WERI-Rb-1 (cell line): ENCODE results near the gene CYP4X1.
A peak's percentile ranks its signal among the peaks of the same experiment; 100 is the strongest.
"Not testable (repeated sequence)": the region's sequence is repeated elsewhere in the genome, so short reads cannot be mapped to it uniquely, and the experiment has no call there.

Source experiments
- DNase-seq: peaks from one replicate; pipeline ENCODE4 v3.0.0-alpha.2; 2020
- H3K27ac ChIP-seq: fragments of 250-450 bp; sonication (Bioruptor Pico); 2 replicates; pipeline ENCODE4 v1.5.1; 2020; ENCODE audit warnings: mild to moderate bottlenecking, moderate library complexity
- H3K27me3 ChIP-seq: fragments of 250-450 bp; sonication (Bioruptor Pico); 2 replicates; pipeline ENCODE4 v1.5.1; 2021; ENCODE audit warnings: mild to moderate bottlenecking, low read depth, moderate library complexity; ENCODE audit not compliant: insufficient read depth, severe bottlenecking
- H3K36me3 ChIP-seq: fragments of 250-450 bp; sonication (Bioruptor Pico); 2 replicates; pipeline ENCODE4 v1.5.1; 2020; ENCODE audit warnings: mild to moderate bottlenecking, moderate library complexity
- H3K4me3 ChIP-seq: 2 replicates; pipeline ENCODE4 v1.5.1; 2011; ENCODE audit warnings: low read depth, mild to moderate bottlenecking, control low read depth, low read length
- H3K9me3 ChIP-seq: fragments of 250-450 bp; sonication (Bioruptor Pico); 2 replicates; pipeline ENCODE4 v1.5.1; 2021; ENCODE audit warnings: mild to moderate bottlenecking, moderate library complexity; ENCODE audit not compliant: severe bottlenecking
- TF ChIP-seq, protein P1 (sequence below): IDR thresholded peaks from 2 replicates; pipeline ENCODE4 v1.5.1; 2011; ENCODE audit warnings: low read depth, mild to moderate bottlenecking, control low read depth, inconsistent platforms, low read length

Gene CYP4X1

GRCh38 chr1:47059376-47059775 lies 35.9 kb downstream of the CYP4X1 start:
- no peak overlapping the region for H3K4me3 ChIP-seq
- no peaks in the 10 kb centered on the region for H3K9me3 ChIP-seq
- H3K27me3 ChIP-seq = no peaks in the 10 kb centered on the region
- H3K36me3 ChIP-seq = no peaks in the 10 kb centered on the region
- DNase-seq = no peak
- TF ChIP-seq, protein P1, sequence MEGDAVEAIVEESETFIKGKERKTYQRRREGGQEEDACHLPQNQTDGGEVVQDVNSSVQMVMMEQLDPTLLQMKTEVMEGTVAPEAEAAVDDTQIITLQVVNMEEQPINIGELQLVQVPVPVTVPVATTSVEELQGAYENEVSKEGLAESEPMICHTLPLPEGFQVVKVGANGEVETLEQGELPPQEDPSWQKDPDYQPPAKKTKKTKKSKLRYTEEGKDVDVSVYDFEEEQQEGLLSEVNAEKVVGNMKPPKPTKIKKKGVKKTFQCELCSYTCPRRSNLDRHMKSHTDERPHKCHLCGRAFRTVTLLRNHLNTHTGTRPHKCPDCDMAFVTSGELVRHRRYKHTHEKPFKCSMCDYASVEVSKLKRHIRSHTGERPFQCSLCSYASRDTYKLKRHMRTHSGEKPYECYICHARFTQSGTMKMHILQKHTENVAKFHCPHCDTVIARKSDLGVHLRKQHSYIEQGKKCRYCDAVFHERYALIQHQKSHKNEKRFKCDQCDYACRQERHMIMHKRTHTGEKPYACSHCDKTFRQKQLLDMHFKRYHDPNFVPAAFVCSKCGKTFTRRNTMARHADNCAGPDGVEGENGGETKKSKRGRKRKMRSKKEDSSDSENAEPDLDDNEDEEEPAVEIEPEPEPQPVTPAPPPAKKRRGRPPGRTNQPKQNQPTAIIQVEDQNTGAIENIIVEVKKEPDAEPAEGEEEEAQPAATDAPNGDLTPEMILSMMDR = no peak
- no peak overlapping the region for H3K27ac ChIP-seq

DNA sequence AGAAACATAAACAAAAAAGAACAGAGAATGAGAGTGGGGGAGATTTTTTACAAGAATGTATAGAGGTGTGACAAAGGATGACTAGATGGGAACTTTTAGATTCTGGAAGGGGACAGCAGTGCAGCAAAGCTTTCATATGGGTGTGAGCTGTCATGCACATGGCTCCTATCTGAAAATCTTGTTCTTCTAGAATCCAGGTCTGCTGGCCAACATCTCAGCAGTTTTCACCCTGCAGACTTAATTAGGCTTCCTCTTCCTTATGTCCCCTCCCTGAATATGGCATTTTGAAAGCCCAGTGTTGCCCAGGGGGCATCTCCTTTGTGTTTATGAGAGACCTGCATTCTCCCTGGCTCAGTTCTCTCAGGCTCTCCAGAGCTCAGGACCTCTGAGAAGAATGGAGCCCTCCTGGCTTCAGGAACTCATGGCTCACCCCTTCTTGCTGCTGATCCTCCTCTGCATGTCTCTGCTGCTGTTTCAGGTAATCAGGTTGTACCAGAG lies 43.7 kb downstream of the CYP4X1 start, which contains the start of gene CYP4Z1:
Gene CYP4Z1 (plus strand): TSS at position 135 of the 498 bp plus-strand sequence. CDS start 260 bp downstream, at position 395.
- TF ChIP-seq, protein P1 = no peak
- no peak for DNase-seq
- no peaks in the 10 kb centered on the region for H3K36me3 ChIP-seq
- H3K4me3 ChIP-seq = no peak within 1 kb of the TSS
- no peak within 1 kb of the TSS for H3K27ac ChIP-seq
- no peaks in the 10 kb centered on the region for H3K9me3 ChIP-seq
- H3K27me3 ChIP-seq = no peaks in the 10 kb centered on the region

DNA sequence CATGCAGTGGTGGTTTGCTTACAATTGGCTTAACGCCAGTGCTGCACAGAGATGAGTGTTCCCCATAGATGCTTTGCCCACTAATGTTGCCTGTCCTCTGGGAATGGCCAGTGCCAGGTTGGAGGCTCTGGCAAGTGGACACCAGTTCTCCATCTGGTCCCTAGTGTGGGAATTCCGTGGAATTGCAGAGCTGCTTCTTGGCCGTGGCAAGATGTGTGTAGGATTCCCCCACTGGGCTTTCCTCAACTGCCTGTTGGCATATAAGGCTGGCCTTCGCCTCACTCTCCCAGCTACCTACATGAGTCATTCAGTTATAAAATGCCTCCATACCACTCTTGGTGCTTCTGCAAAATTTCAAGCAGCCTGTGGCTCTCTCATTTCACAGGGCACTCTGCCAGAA lies 45.6 kb downstream of the CYP4X1 start:
- not testable (repeated sequence) for H3K4me3 ChIP-seq, H3K27me3 ChIP-seq, H3K36me3 ChIP-seq, H3K27ac ChIP-seq, DNase-seq, H3K9me3 ChIP-seq

DNA sequence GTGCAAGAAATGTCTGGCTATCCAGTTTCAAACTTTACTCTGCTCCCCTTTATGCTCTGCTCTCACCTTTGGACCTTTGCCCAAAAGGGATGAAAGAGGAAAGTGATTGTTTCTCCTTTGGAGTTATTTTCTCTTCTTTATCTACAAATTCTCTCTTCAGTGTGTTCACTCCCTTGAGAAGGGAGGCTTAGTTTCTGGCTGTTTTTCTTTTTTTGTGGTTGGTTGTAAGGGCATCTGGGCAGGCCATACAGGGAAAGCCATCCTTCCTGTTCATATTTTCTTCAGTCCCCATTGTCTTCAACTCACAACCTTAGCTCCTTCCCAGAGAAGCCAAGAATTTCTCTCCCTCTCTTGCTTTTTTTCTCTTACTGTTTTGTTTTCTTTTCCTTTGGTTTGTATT lies 46.0 kb downstream of the CYP4X1 start:
- not testable (repeated sequence) for H3K36me3 ChIP-seq

DNA sequence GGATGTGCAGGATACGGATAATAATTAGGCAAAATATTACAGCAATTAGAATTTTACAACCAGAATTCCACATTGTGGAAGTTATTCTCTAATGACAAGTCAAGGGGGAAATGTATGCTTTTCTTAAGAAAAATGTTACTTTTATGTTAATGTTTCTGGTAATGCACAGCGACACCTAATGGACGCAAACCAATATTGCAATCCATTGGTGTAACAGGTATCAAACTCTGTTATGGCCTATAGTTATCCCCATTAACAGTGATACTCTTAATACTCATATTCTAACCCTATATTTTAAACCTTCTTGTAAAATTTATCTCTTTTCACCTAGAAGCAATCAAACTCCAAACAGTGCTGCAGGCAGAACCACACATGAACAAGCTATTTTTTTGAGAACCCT lies 65.9 kb downstream of the CYP4X1 start:
- TF ChIP-seq, protein P1 = peak; percentile 24; the same call in 1 of the 2 replicates
- not testable (repeated sequence) for H3K4me3 ChIP-seq, H3K27me3 ChIP-seq, H3K27ac ChIP-seq, H3K36me3 ChIP-seq, H3K9me3 ChIP-seq
- peak; percentile 39 for DNase-seq

More for the DNA sequence above, 46.0 kb downstream of the CYP4X1 start:
- H3K9me3 ChIP-seq, H3K27ac ChIP-seq, H3K27me3 ChIP-seq, DNase-seq, H3K4me3 ChIP-seq: not testable (repeated sequence)

DNA sequence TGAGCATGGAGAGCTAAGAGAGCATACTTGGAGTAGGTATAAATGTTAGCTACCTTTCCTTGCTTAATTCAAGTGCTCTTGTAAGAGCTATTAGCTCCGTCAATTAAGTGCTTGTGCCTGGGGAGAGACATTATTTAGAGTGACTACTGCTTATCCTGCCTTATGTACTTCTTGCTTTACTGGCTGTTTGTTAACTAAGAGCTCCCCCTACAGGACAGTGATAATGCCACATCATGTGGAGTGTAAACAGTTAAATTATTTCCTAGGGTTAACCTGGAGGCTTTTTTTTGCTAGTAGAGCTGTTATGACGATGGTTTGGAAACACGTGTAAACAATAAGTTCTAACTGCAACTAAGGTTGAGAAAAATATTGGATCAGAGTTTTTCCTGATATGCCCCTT lies 68.0 kb downstream of the CYP4X1 start:
- not testable (repeated sequence) for H3K9me3 ChIP-seq, H3K27me3 ChIP-seq, H3K36me3 ChIP-seq, DNase-seq, H3K4me3 ChIP-seq, H3K27ac ChIP-seq
